ENCODE data around the gene PALMD. TPM values are rescaled to one million over a fixed set of nuclear protein-coding genes. Genes with fewer than 3 reads are reported as not detected.

The PALMD gene
- total and polyA plus RNA-seq, 2 of the 8 experiments (the other 6 are each of a cell fraction or from before 2014, with no cell fraction given) = not detected

DNA sequence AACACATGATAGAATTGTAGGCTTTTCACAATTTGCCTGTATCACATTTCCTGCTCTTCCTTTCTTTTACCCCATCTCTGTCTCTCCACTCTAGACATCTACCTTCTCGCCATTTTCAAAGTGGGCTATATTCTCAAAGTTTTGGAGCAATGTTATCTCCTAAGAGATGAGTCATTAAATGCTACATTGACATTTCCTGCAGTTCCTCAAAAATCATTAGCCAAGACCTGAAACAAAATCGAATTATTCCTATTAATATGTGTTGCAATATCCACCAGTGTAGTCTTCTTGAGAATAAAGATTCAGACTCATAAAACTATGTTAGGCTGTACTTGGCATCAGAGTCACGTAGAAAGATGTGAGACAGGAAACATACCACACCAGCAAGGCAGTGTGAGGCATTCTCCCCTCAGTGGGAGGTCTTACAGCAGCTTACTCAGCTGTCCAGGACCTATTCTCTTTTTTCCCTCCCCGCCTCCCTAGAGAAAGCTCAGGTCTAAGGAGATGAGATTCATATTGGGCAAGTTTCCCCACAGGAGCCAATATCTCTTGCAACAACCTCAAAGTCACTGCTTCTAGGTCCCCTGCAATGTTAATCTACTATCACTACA is 81.8 kb downstream of the PALMD start:
- Histone ChIP-seq H3K56ac (replicated peaks; ENCODE audit: insufficient read length, low read depth, low read length) (no peak overlapping the region), H4K20me1 (replicated peaks in 1 of 2; ENCODE audit: control insufficient read depth in 1 of 2, insufficient read depth in 2 of 2, low read length in 2 of 2) (no peaks in the 10 kb centered on the region), H3K4me3 (ENCODE audit: extremely low read depth in 1 of 4, insufficient read depth in 2 of 4, low read depth in 3 of 4, low read length in 4 of 4) (no peak overlapping the region), H2BK20ac (ENCODE audit: low read length) (no peak overlapping the region), H3K4me1 (replicated peaks in 1 of 4; ENCODE audit: control insufficient read depth in 3 of 4, insufficient read depth in 4 of 4, low read length in 3 of 4) (peaks cover 0 to 9% (median 7%) of the 10 kb centered on the region in 4 experiments; a peak in 5 of 7 replicates), H3K23ac (ENCODE audit: insufficient read length) (no peak overlapping the region), H3K27me3 (replicated peaks in 1 of 4; ENCODE audit: control insufficient read depth in 3 of 4, extremely low read depth in 1 of 4, insufficient read depth in 3 of 4, low read length in 3 of 4) (no peaks in the 10 kb centered on the region), H4K5ac (ENCODE audit: insufficient read length, low read depth, low read length) (no peak overlapping the region), H3K18ac (ENCODE audit: extremely low read depth, low read length) (no peak overlapping the region), H2BK15ac (ENCODE audit: low read length) (no peak overlapping the region), H4K91ac (replicated peaks; ENCODE audit: insufficient read length, low read length) (no peak overlapping the region), H3K79me1 (ENCODE audit: low read depth, low read length) (no peaks in the 10 kb centered on the region), H2BK120ac (replicated peaks; ENCODE audit: low read depth, low read length) (no peak overlapping the region), H2AFZ (ENCODE audit: low read length) (no peak overlapping the region), H3K9ac (replicated peaks in 1 of 4; ENCODE audit: extremely low read depth in 1 of 4, low read depth in 3 of 4, low read length in 3 of 4) (no peak overlapping the region; a peak in 1 of 7 replicates), H2BK5ac (ENCODE audit: low read depth, low read length) (no peak overlapping the region), H2BK12ac (ENCODE audit: low read depth, low read length) (no peak overlapping the region), H3K36me3 (ENCODE audit: control insufficient read depth in 2 of 4, insufficient read depth in 4 of 4, low read length in 3 of 4) (no peaks in the 10 kb centered on the region), H3K4ac (replicated peaks; ENCODE audit: insufficient read length, low read depth, low read length) (no peak overlapping the region), H4K8ac (ENCODE audit: extremely low read depth, insufficient read depth, low read length) (no peak overlapping the region), H3K14ac (ENCODE audit: insufficient read length) (no peak overlapping the region), H3K4me2 (ENCODE audit: insufficient read depth in 1 of 2, low read depth in 2 of 2, low read length in 2 of 2) (no peak overlapping the region), H3K23me2 (ENCODE audit: low read depth, low read length) (no peaks in the 10 kb centered on the region), H2AK5ac (ENCODE audit: low read depth, low read length) (no peak overlapping the region), H3K9me3 (ENCODE audit: insufficient read depth in 2 of 2, low read depth in 1 of 2, low read length in 1 of 2) (no peaks in the 10 kb centered on the region), H3K79me2 (ENCODE audit: control insufficient read depth in 1 of 2, insufficient read depth in 2 of 2, low read length in 2 of 2) (no peaks in the 10 kb centered on the region), H3K27ac (ENCODE audit: low read depth, low read length) (no peak overlapping the region)
- POLR2A ChIA-PET (ENCODE audit: partially characterized antibody) = no interaction called here
- 76% methylated on average over 4 of the region's 4 CpGs; no CpG with 5 or more reads in 1 of the 2 experiments for WGBS, 2 experiments (ENCODE audit: extremely low coverage in 1 of 2, insufficient coverage in 1 of 2, insufficient read length in 1 of 2, insufficient replicate concordance in 2 of 2, low coverage in 1 of 2, low lambda C conversion rate in 2 of 2, missing lambda C conversion rate in 1 of 2)
- DNase-seq (ENCODE audit: low read depth in 1 of 2, low spot score in 2 of 2) (no peak), FAIRE-seq (peak; percentile 28)
- CTCF ChIA-PET (ENCODE audit: partially characterized antibody) = interaction anchor here (0.7 to 5.3 kb wide), 12 partner anchors 12 to 201 kb away, joined by 3 to 53 read pairs (median 6); no protein-coding TSS in a partner anchor
- TF ChIP-seq, protein P1, sequence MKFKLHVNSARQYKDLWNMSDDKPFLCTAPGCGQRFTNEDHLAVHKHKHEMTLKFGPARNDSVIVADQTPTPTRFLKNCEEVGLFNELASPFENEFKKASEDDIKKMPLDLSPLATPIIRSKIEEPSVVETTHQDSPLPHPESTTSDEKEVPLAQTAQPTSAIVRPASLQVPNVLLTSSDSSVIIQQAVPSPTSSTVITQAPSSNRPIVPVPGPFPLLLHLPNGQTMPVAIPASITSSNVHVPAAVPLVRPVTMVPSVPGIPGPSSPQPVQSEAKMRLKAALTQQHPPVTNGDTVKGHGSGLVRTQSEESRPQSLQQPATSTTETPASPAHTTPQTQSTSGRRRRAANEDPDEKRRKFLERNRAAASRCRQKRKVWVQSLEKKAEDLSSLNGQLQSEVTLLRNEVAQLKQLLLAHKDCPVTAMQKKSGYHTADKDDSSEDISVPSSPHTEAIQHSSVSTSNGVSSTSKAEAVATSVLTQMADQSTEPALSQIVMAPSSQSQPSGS (IDR thresholded peaks at IDR 0.05; ENCODE audit: low read length) = no peak
- peak; percentile 46; the same call in 1 of the 2 replicates for TF ChIP-seq TCF12 (IDR thresholded peaks at IDR 0.05; ENCODE audit: low read depth, low read length)
- no peak for TF ChIP-seq ZNF274 (IDR thresholded peaks at IDR 0.05; ENCODE audit: borderline replicate concordance, extremely low read depth, low read length)
- TF ChIP-seq TAF1 (IDR thresholded peaks at IDR 0.05; ENCODE audit: low read depth, low read length) = no peak
- TF ChIP-seq TEAD4 (IDR thresholded peaks at IDR 0.05; ENCODE audit: low read depth, low read length) = 0 out of 2 replicates have a peak, but pooled peaks have one; percentile 11
- TF ChIP-seq CREB1 (IDR thresholded peaks at IDR 0.05) = no peak
- no peak for TF ChIP-seq EGR1 (IDR thresholded peaks at IDR 0.05; ENCODE audit: borderline replicate concordance, low read depth, low read length)
- TF ChIP-seq GTF2F1 (IDR thresholded peaks at IDR 0.05; ENCODE audit: borderline replicate concordance, low read depth, low read length) = no peak
- TF ChIP-seq JUND (IDR thresholded peaks at IDR 0.05; ENCODE audit: low read length) = no peak
- no peak for TF ChIP-seq FOSL1 (IDR thresholded peaks at IDR 0.05; ENCODE audit: insufficient read depth, low read depth, low read length)
- TF ChIP-seq SIRT6 (IDR thresholded peaks at IDR 0.05; ENCODE audit: low read length) = no peak
- TF ChIP-seq EP300 (IDR thresholded peaks at IDR 0.05; ENCODE audit: borderline replicate concordance in 1 of 2, low read depth in 2 of 2, low read length in 2 of 2) = no peak
